Psoas muscle (tissue), 8 donors: ENCODE measurements around the gene UBAC2. TPM values are rescaled to one million over a fixed set of nuclear protein-coding genes. Genes with fewer than 3 reads are reported as not detected.

Experiments used
- ATAC-seq, 4 donors: fragments of 200-7000 bp; cut with Tn5 transposase; one replicate each; pipeline ENCODE4 v1.9.1; 2020; ENCODE audit warnings: moderate library complexity in 3 of 4, mild to moderate bottlenecking in 2 of 4
- DNase-seq, 2 donors: peaks; one replicate each; pipeline ENCODE4 v3.0.0-alpha.2; 2020
- H3K27ac ChIP-seq: fragments of 200-600 bp; one replicate; pipeline ENCODE4 v1.8.0; 2022
- H3K27me3 ChIP-seq, 3 donors: fragments of 200-600 bp in 1 of 3; one replicate each; pipeline versions ENCODE4 v1.6.1 to v1.8.0; 2013 to 2022; ENCODE audit warnings: low read length in 2 of 3, mild to moderate bottlenecking in 2 of 3, moderate library complexity in 1 of 3; ENCODE audit not compliant: insufficient read depth in 3 of 3
- H3K36me3 ChIP-seq, 2 donors: fragments of 200-600 bp in 1 of 2; one replicate each; pipeline versions ENCODE4 v1.6.1 to v1.8.0; 2013 to 2022; ENCODE audit warnings: low read depth in 1 of 2, mild to moderate bottlenecking in 1 of 2, moderate library complexity in 1 of 2; ENCODE audit not compliant: insufficient read depth in 1 of 2
- H3K4me1 ChIP-seq: fragments of 200-600 bp; one replicate; pipeline ENCODE4 v1.8.0; 2022
- H3K4me3 ChIP-seq: fragments of 200-600 bp; one replicate; pipeline ENCODE4 v1.8.0; 2022; ENCODE audit warnings: mild to moderate bottlenecking
- H3K9me3 ChIP-seq: fragments of 200-600 bp; one replicate; pipeline ENCODE4 v1.8.0; 2022
- CTCF ChIP-seq: fragments of 200-600 bp; IDR thresholded peaks from one replicate; pipeline ENCODE4 v1.8.0; 2022; ENCODE audit warnings: antibody characterized with exemption
- WGBS, 3 donors: extraction: QIAGEN DNeasy Blood & Tissue Kit; methylation state at CpG; one replicate each; pipeline versions ENCODE4 v1.1.6 to v1.1.7; 2013; 5-methylcytosine and 5-hydroxymethylcytosine counted together
- intact Hi-C, 2 donors: fragments of 100-400 bp; cut with DNase I; formaldehyde crosslinking; loops; one replicate each; pipeline versions ENCODE4 v1.11.0 to v1.14.2; 2022
- polyA plus RNA-seq, 3 donors: library from polyadenylated mRNA; stranded (reverse); fragments of 200-250 nt; gene quantifications; one replicate each; pipeline ENCODE4 v1.2.3, GENCODE V29; 2013
- total RNA-seq, 4 donors: library from RNA; stranded (reverse); fragmentation: NEBNext Ultra II Directional in 2 of 4; extraction: Animal tissue kit (Norgen Biotek cat#: 25700) in 2 of 4; gene quantifications; one replicate each; pipeline versions ENCODE4 v1.2.1 to v1.2.4, GENCODE V29; 2021 to 2023
- donor health status: healthy with polysubstance abuse.
- donor health status: DM: no; HTN: no; CAD: no; lungs with moderate emphysema.
- donor health status: Bipolar disorder and iron deficiency.
- donor health status: healthy.
- donor health status: DM: yes; HTN: yes; CAD: no.
- donor health status: DM: no; HTN: no; CAD: no.
- donor health status: DM: no; HTN: no; CAD: no.
- donor health status: DM: yes; HTN: yes; CAD: no.

Gene UBAC2
- total and polyA plus RNA-seq, 7 donors, result 54.1 to 97.1 (median 71.7) TPM

GRCh38 chr13:99172951-99173350, 27.7 kb upstream of the UBAC2 start:
- ATAC-seq (no peak), DNase-seq (no peak)
- no peaks in the 10 kb centered on the region for H3K9me3 ChIP-seq
- WGBS, 3 donors, result 87 to 88% (median 87%) methylated on average over 18 of the region's 18 CpGs
- H3K27ac ChIP-seq, result no peak overlapping the region
- TF ChIP-seq CTCF, result no peak
- H3K36me3 ChIP-seq, result no peaks in the 10 kb centered on the region
- H3K4me1 ChIP-seq, result no peaks in the 10 kb centered on the region
- intact Hi-C loops, result no loop called here
- H3K27me3 ChIP-seq, result peaks cover 0 to 3% (median 0%) of the 10 kb centered on the region in 3 donors
- no peak overlapping the region for H3K4me3 ChIP-seq

- Histone ChIP-seq H3K4me3 (no peak overlapping the region), H3K4me1 (no peaks in the 10 kb centered on the region), H3K36me3 (no peaks in the 10 kb centered on the region), H3K27ac (no peak overlapping the region), H3K9me3 (no peaks in the 10 kb centered on the region), H3K27me3 (peaks cover 0 to 3% (median 0%) of the 10 kb centered on the region in 3 donors)
- DNase-seq, result no peak
- intact Hi-C loops, result loop anchor here (2.0 kb wide), 2 partner anchors 91 to 261 kb away; no protein-coding TSS in a partner anchor
- no peak for ATAC-seq
- 75 to 86% (median 84%) methylated on average over 3 of the region's 3 CpGs for WGBS, 3 donors
- TF ChIP-seq CTCF, result no peak
Observed at GRCh38 chr13:99173606-99174005, 27.0 kb upstream of the UBAC2 start.

GRCh38 chr13:99174533-99175100, 26.0 kb upstream of the UBAC2 start:
- Histone ChIP-seq H3K27ac (no peak overlapping the region), H3K36me3 (no peaks in the 10 kb centered on the region), H3K27me3 (peaks cover 0 to 3% (median 0%) of the 10 kb centered on the region in 3 donors), H3K4me3 (no peak overlapping the region), H3K4me1 (no peaks in the 10 kb centered on the region), H3K9me3 (no peaks in the 10 kb centered on the region)
- no peak for ATAC-seq
- 45 to 51% (median 50%) methylated on average over 2 of the region's 2 CpGs for WGBS, 3 donors
- intact Hi-C loops, result loop anchor here (2.0 kb wide), 2 partner anchors 90 to 260 kb away; no protein-coding TSS in a partner anchor
- no peak for TF ChIP-seq CTCF
- no peak for DNase-seq

- TF ChIP-seq CTCF, result peak; percentile 93
- peak; percentile 94 to 99 (median 96) for ATAC-seq
- peaks cover 0 to 3% (median 0%) of the 10 kb centered on the region in 3 donors for H3K27me3 ChIP-seq
- H3K36me3 ChIP-seq, result no peaks in the 10 kb centered on the region
- peak; percentile 69 to 82 for DNase-seq
- H3K9me3 ChIP-seq, result no peaks in the 10 kb centered on the region
- H3K4me3 ChIP-seq, result no peak overlapping the region
- intact Hi-C loops, result no loop called here
- 25 to 28% (median 26%) methylated on average over 24 of the region's 24 CpGs for WGBS, 3 donors
- no peaks in the 10 kb centered on the region for H3K4me1 ChIP-seq
- no peak overlapping the region for H3K27ac ChIP-seq
Observed at GRCh38 chr13:99176309-99177276, 24.1 kb upstream of the UBAC2 start.
